Astrocyte (in vitro differentiated cells and primary cell): ENCODE results near the gene VAMP1. TPM values are rescaled to one million over a fixed set of nuclear protein-coding genes. Genes with fewer than 3 reads are reported as not detected.

Source experiments
- DNase-seq: peaks from one replicate; pipeline ENCODE4 v3.0.0-alpha.2; 2010; ENCODE audit warnings: low read depth
- FAIRE-seq: peaks from 2 replicates; lab custom pipeline; 2011; peaks lifted over from hg19 to GRCh38; lab: Jason Lieb, UNC
- H2AFZ ChIP-seq: 2 replicates; pipeline ENCODE4 v1.6.0; 2012; ENCODE audit warnings: low read depth, low read length, inconsistent platforms
- H3K27ac ChIP-seq: 2 replicates; pipeline ENCODE4 v1.5.1; 2011; ENCODE audit warnings: low read depth, low read length, inconsistent platforms
- H3K27me3 ChIP-seq: 2 replicates; pipeline ENCODE4 v1.6.0; 2011; ENCODE audit warnings: low read length, inconsistent platforms; ENCODE audit not compliant: insufficient read depth
- H3K36me3 ChIP-seq: 2 replicates; pipeline ENCODE4 v1.5.1; 2011; ENCODE audit warnings: low read length, inconsistent platforms; ENCODE audit not compliant: insufficient read depth
- H3K4me1 ChIP-seq: 2 replicates; pipeline ENCODE4 v1.5.1; 2011; ENCODE audit warnings: low read length, inconsistent platforms; ENCODE audit not compliant: insufficient read depth
- H3K4me2 ChIP-seq: 2 replicates; pipeline ENCODE4 v1.6.0; 2012; ENCODE audit warnings: low read length, inconsistent platforms
- H3K4me3 ChIP-seq: 2 replicates; pipeline ENCODE4 v1.5.1; 2011; ENCODE audit warnings: low read depth, mild to moderate bottlenecking, low read length, inconsistent platforms; ENCODE audit not compliant: insufficient read depth
- H3K79me2 ChIP-seq: 2 replicates; pipeline ENCODE4 v1.6.0; 2012; ENCODE audit warnings: mild to moderate bottlenecking, low read length, inconsistent platforms; ENCODE audit not compliant: insufficient read depth
- H3K9ac ChIP-seq: 2 replicates; pipeline ENCODE4 v1.6.0; 2012; ENCODE audit warnings: mild to moderate bottlenecking, low read length, inconsistent platforms
- H3K9me3 ChIP-seq: 2 replicates; pipeline ENCODE4 v1.5.1; 2012; ENCODE audit warnings: low read depth, mild to moderate bottlenecking, low read length, inconsistent platforms; ENCODE audit not compliant: insufficient read depth
- H4K20me1 ChIP-seq: 2 replicates; pipeline ENCODE4 v1.6.0; 2012; ENCODE audit warnings: low read length, inconsistent platforms; ENCODE audit not compliant: insufficient read depth
- H3K27ac Mint-ChIP-seq: one replicate; pipeline ENCODE4 v1.8.0; 2021; ENCODE audit warnings: mild to moderate bottlenecking, mixed read lengths; ENCODE audit not compliant: unreplicated experiment
- H3K27me3 Mint-ChIP-seq: one replicate; pipeline ENCODE4 v1.8.0; 2021; ENCODE audit warnings: low read depth, mixed read lengths; ENCODE audit not compliant: unreplicated experiment
- H3K36me3 Mint-ChIP-seq: one replicate; pipeline ENCODE4 v1.8.0; 2021; ENCODE audit warnings: low read depth, mixed read lengths; ENCODE audit not compliant: unreplicated experiment
- H3K4me1 Mint-ChIP-seq: one replicate; pipeline ENCODE4 v1.8.0; 2021; ENCODE audit warnings: low read depth, mixed read lengths; ENCODE audit not compliant: unreplicated experiment
- H3K4me3 Mint-ChIP-seq: one replicate; pipeline ENCODE4 v1.8.0; 2021; ENCODE audit warnings: mild to moderate bottlenecking, moderate library complexity, mixed read lengths; ENCODE audit not compliant: unreplicated experiment
- H3K9me3 Mint-ChIP-seq: one replicate; pipeline ENCODE4 v1.8.0; 2021; ENCODE audit warnings: mild to moderate bottlenecking, mixed read lengths; ENCODE audit not compliant: unreplicated experiment
- EZH2 ChIP-seq: IDR thresholded peaks from 2 replicates; pipeline ENCODE4 v1.6.1; 2012; ENCODE audit warnings: mild to moderate bottlenecking, low read length, inconsistent platforms; ENCODE audit not compliant: insufficient read depth
- total RNA-seq: library from RNA; stranded (reverse); gene quantifications from 2 replicates; pipeline ENCODE4 v1.2.1, GENCODE V29; 2021
- TF ChIP-seq, protein P1 (sequence below): IDR thresholded peaks from 2 replicates; pipeline ENCODE4 v1.5.1; 2011; ENCODE audit warnings: low read depth, mild to moderate bottlenecking, inconsistent platforms, low read length, moderate library complexity; ENCODE audit not compliant: insufficient read depth

VAMP1 gene
- total RNA-seq, 1 donor from 2014 or later, result 23.1 TPM

DNA sequence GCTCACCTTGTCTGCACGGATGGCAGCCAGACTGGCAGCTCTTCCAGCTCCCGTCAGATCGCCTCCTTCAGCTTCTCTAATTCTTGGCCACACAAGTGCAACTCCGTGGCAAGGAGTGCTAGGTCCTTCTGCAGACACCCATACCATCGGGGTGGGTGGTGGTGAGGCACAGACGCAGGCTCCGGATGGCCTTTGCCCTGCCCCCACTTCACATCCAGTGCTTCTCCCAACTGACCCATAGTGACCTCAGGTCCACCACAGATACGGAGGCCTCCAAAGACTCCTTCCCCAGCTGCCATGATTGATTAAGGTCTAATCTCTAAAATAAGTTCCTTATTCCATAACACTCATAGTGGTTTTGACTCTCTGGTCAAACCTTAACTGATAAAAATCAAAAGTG is 45.6 kb downstream of the VAMP1 start:
- peaks cover 3% of the 10 kb centered on the region for H3K27me3 Mint-ChIP-seq
- Histone ChIP-seq H3K9me3 (no peaks in the 10 kb centered on the region), H3K27me3 (no peaks in the 10 kb centered on the region), H3K4me2 (no peak overlapping the region), H3K27ac (no peak overlapping the region), H2AFZ (no peak overlapping the region), H3K4me3 (no peak overlapping the region), H4K20me1 (no peaks in the 10 kb centered on the region), H3K9ac (no peak overlapping the region), H3K36me3 (no peaks in the 10 kb centered on the region), H3K4me1 (peaks cover under 1% of the 10 kb centered on the region), H3K79me2 (no peaks in the 10 kb centered on the region)
- no peaks in the 10 kb centered on the region for H3K9me3 Mint-ChIP-seq
- H3K4me3 Mint-ChIP-seq, result no peak overlapping the region
- TF ChIP-seq EZH2, result no peak
- TF ChIP-seq, protein P1, sequence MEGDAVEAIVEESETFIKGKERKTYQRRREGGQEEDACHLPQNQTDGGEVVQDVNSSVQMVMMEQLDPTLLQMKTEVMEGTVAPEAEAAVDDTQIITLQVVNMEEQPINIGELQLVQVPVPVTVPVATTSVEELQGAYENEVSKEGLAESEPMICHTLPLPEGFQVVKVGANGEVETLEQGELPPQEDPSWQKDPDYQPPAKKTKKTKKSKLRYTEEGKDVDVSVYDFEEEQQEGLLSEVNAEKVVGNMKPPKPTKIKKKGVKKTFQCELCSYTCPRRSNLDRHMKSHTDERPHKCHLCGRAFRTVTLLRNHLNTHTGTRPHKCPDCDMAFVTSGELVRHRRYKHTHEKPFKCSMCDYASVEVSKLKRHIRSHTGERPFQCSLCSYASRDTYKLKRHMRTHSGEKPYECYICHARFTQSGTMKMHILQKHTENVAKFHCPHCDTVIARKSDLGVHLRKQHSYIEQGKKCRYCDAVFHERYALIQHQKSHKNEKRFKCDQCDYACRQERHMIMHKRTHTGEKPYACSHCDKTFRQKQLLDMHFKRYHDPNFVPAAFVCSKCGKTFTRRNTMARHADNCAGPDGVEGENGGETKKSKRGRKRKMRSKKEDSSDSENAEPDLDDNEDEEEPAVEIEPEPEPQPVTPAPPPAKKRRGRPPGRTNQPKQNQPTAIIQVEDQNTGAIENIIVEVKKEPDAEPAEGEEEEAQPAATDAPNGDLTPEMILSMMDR, result no peak
- H3K4me1 Mint-ChIP-seq, result peaks cover 2% of the 10 kb centered on the region
- no peak for DNase-seq
- FAIRE-seq, result no peak
- no peaks in the 10 kb centered on the region for H3K36me3 Mint-ChIP-seq
- H3K27ac Mint-ChIP-seq, result no peak overlapping the region

DNA sequence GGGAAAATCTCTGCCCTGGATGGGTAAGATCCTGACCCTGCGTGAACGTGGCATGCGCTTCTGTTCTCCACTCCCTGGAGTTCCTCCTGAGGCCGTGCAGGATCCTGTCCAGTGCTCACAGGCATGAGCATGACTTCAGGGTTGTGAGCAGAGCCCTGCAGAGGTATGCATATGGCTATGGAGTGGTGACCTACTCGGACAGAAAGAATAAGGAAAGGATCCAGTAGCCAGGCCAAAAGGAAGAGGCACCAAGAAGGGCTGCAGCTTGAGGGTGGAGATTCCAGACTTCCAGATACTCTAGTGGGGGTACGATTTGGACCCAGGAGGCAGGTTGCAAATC is 46.5 kb downstream of the VAMP1 start:
- H4K20me1 ChIP-seq, result no peaks in the 10 kb centered on the region
- H3K27ac Mint-ChIP-seq, result no peak overlapping the region

More for the DNA sequence above, 46.5 kb downstream of the VAMP1 start:
- H3K4me3 ChIP-seq, result no peak overlapping the region
- Mint-ChIP-seq H3K4me3 (no peak overlapping the region), H3K36me3 (no peaks in the 10 kb centered on the region), H3K27me3 (peaks cover 3% of the 10 kb centered on the region), H3K4me1 (peaks cover 2% of the 10 kb centered on the region), H3K9me3 (no peaks in the 10 kb centered on the region)
- H3K4me1 ChIP-seq, result no peaks in the 10 kb centered on the region
- no peak overlapping the region for H3K4me2 ChIP-seq
- H3K36me3 ChIP-seq, result no peaks in the 10 kb centered on the region
- H3K9me3 ChIP-seq, result no peaks in the 10 kb centered on the region
- H3K27me3 ChIP-seq, result no peaks in the 10 kb centered on the region
- no peak overlapping the region for H3K27ac ChIP-seq
- TF ChIP-seq EZH2, result no peak
- TF ChIP-seq, protein P1, result no peak
- H3K79me2 ChIP-seq, result no peaks in the 10 kb centered on the region
- no peak overlapping the region for H2AFZ ChIP-seq
- FAIRE-seq, result no peak
- DNase-seq, result no peak
- H3K9ac ChIP-seq, result no peak overlapping the region
